Activated B cell treated with CpG ODN at 0.5 μM for 24 hours (primary cell): ENCODE results near the gene SLC12A2. TPM values are rescaled to one million over a fixed set of nuclear protein-coding genes. Genes with fewer than 3 reads are reported as not detected.

Experiments used
- ATAC-seq: fragments of 200-7000 bp; cut with Tn5 transposase; one replicate; pipeline ENCODE4 v1.10.0; 2021; ENCODE audit warnings: low read depth, mild to moderate bottlenecking, moderate library complexity
- CTCF ChIA-PET: fragments of 350-600 bp; sonication (Branson Sonifier 250); formaldehyde crosslinking; loops from one replicate; lab custom pipeline; 2021; ENCODE audit warnings: antibody characterized with exemption; lab: Charles Lee
- POLR2A ChIA-PET: fragments of 350-600 bp; sonication (Branson Sonifier 250); formaldehyde crosslinking; loops from one replicate; lab custom pipeline; 2021; ENCODE audit warnings: antibody characterized with exemption; lab: Charles Lee
- DNase-seq: peaks from one replicate; pipeline ENCODE4 v3.0.0; 2022
- H3K27ac Mint-ChIP-seq: one replicate; pipeline ENCODE4 v1.8.0; 2020; ENCODE audit warnings: mixed read lengths
- H3K27me3 Mint-ChIP-seq: one replicate; pipeline ENCODE4 v1.8.0; 2021; ENCODE audit warnings: mixed read lengths
- H3K36me3 Mint-ChIP-seq: one replicate; pipeline ENCODE4 v1.8.0; 2021; ENCODE audit warnings: low read depth, mixed read lengths
- H3K4me1 Mint-ChIP-seq: one replicate; pipeline ENCODE4 v1.8.0; 2021; ENCODE audit warnings: mixed read lengths
- H3K4me3 Mint-ChIP-seq: one replicate; pipeline ENCODE4 v1.8.0; 2020; ENCODE audit warnings: mild to moderate bottlenecking, mixed read lengths
- H3K9me3 Mint-ChIP-seq: one replicate; pipeline ENCODE4 v1.8.0; 2020; ENCODE audit warnings: mixed read lengths
- CTCF ChIP-seq: fragments of 200-600 bp; IDR thresholded peaks from one replicate; pipeline ENCODE4 v1.8.0; 2022; ENCODE audit warnings: antibody characterized with exemption, mild to moderate bottlenecking
- intact Hi-C: fragments of 100-400 bp; cut with micrococcal nuclease; formaldehyde crosslinking; loops from one replicate; pipeline ENCODE4 v1.15.1; 2024
- total RNA-seq: library from RNA; stranded (reverse); gene quantifications from 2 replicates; pipeline ENCODE4 v1.2.3, GENCODE V29; 2022

The SLC12A2 gene
- total RNA-seq, 1 donor from 2014 or later = 20.6 TPM

- ChIA-PET POLR2A (no interaction called here), CTCF (no interaction called here)
- H3K9me3 Mint-ChIP-seq = no peaks in the 10 kb centered on the region
- intact Hi-C loops = no loop called here
- H3K36me3 Mint-ChIP-seq = no peaks in the 10 kb centered on the region
- no peak overlapping the region for H3K4me3 Mint-ChIP-seq
- H3K4me1 Mint-ChIP-seq = peaks cover 8% of the 10 kb centered on the region
- no peak for TF ChIP-seq CTCF
- ATAC-seq = no peak
- no peaks in the 10 kb centered on the region for H3K27me3 Mint-ChIP-seq
- no peak overlapping the region for H3K27ac Mint-ChIP-seq
- DNase-seq = no peak
Measured at GRCh38 chr5:128196080-128196479, 112.5 kb downstream of the SLC12A2 start.

GRCh38 chr5:128196791-128197190 lies 113.2 kb downstream of the SLC12A2 start:
- no peak for ATAC-seq
- H3K4me1 Mint-ChIP-seq = peaks cover 12% of the 10 kb centered on the region
- intact Hi-C loops = no loop called here
- H3K27ac Mint-ChIP-seq = no peak overlapping the region
- POLR2A ChIA-PET = no interaction called here
- CTCF ChIA-PET = no interaction called here
- DNase-seq = no peak
- no peaks in the 10 kb centered on the region for H3K36me3 Mint-ChIP-seq
- no peak for TF ChIP-seq CTCF
- H3K27me3 Mint-ChIP-seq = peaks cover 3% of the 10 kb centered on the region
- H3K4me3 Mint-ChIP-seq = no peak overlapping the region
- no peaks in the 10 kb centered on the region for H3K9me3 Mint-ChIP-seq

- ATAC-seq (no peak), DNase-seq (no peak)
- Mint-ChIP-seq H3K4me3 (no peak overlapping the region), H3K9me3 (no peaks in the 10 kb centered on the region), H3K36me3 (no peaks in the 10 kb centered on the region), H3K4me1 (peaks cover 12% of the 10 kb centered on the region), H3K27ac (no peak overlapping the region), H3K27me3 (peaks cover 3% of the 10 kb centered on the region)
- ChIA-PET POLR2A (no interaction called here), CTCF (no interaction called here)
- TF ChIP-seq CTCF = no peak
- intact Hi-C loops = no loop called here
Measured at GRCh38 chr5:128197896-128198522, 114.4 kb downstream of the SLC12A2 start.

- ChIA-PET POLR2A (no interaction called here), CTCF (interaction anchor here (1.7 to 2.8 kb wide), 3 partner anchors 10 to 635 kb away, joined by 5 to 32 read pairs (median 9); no protein-coding TSS in a partner anchor)
- Mint-ChIP-seq H3K27me3 (peaks cover 3% of the 10 kb centered on the region), H3K4me3 (no peak overlapping the region), H3K9me3 (no peaks in the 10 kb centered on the region), H3K27ac (no peak overlapping the region), H3K4me1 (peaks cover 12% of the 10 kb centered on the region), H3K36me3 (no peaks in the 10 kb centered on the region)
- DNase-seq (no peak), ATAC-seq (no peak)
- intact Hi-C loops = no loop called here
- TF ChIP-seq CTCF = no peak
Measured at GRCh38 chr5:128199104-128199503, 115.5 kb downstream of the SLC12A2 start.

- CTCF ChIA-PET = interaction anchor here (1.4 to 2.8 kb wide), 4 partner anchors 8 to 635 kb away, joined by 5 to 32 read pairs (median 7); no protein-coding TSS in a partner anchor
- Mint-ChIP-seq H3K4me3 (no peak overlapping the region), H3K36me3 (no peaks in the 10 kb centered on the region), H3K4me1 (peaks cover 12% of the 10 kb centered on the region), H3K9me3 (no peaks in the 10 kb centered on the region), H3K27me3 (peaks cover 3% of the 10 kb centered on the region), H3K27ac (no peak overlapping the region)
- TF ChIP-seq CTCF = no peak
- DNase-seq (no peak), ATAC-seq (no peak)
- intact Hi-C loops = loop anchor here (2.0 kb wide), 1 partner anchor 1543 kb away; no protein-coding TSS in a partner anchor
- POLR2A ChIA-PET = no interaction called here
Measured at GRCh38 chr5:128199611-128200010, 116.0 kb downstream of the SLC12A2 start.
